Fibroblast of skin of left biceps (primary cell): Measurements from ENCODE around the gene DNAH17.

Experiments used
- DNase-seq, 2 experiments: peaks; one replicate each; pipeline ENCODE4 v3.0.0-alpha.2; 2013; ENCODE audit warnings: low read depth in 2 of 2

DNAH17 gene

GRCh38 chr17:78392295-78392694 lies 184.9 kb downstream of the DNAH17 start:
- no peak for DNase-seq

GRCh38 chr17:78391843-78392242 lies 185.4 kb downstream of the DNAH17 start:
- DNase-seq = no peak

GRCh38 chr17:78391051-78391431 lies 186.2 kb downstream of the DNAH17 start:
- DNase-seq = no peak

- peak; percentile 93 to 94 for DNase-seq
Measured at GRCh38 chr17:78390241-78391050, 186.8 kb downstream of the DNAH17 start.

DNA sequence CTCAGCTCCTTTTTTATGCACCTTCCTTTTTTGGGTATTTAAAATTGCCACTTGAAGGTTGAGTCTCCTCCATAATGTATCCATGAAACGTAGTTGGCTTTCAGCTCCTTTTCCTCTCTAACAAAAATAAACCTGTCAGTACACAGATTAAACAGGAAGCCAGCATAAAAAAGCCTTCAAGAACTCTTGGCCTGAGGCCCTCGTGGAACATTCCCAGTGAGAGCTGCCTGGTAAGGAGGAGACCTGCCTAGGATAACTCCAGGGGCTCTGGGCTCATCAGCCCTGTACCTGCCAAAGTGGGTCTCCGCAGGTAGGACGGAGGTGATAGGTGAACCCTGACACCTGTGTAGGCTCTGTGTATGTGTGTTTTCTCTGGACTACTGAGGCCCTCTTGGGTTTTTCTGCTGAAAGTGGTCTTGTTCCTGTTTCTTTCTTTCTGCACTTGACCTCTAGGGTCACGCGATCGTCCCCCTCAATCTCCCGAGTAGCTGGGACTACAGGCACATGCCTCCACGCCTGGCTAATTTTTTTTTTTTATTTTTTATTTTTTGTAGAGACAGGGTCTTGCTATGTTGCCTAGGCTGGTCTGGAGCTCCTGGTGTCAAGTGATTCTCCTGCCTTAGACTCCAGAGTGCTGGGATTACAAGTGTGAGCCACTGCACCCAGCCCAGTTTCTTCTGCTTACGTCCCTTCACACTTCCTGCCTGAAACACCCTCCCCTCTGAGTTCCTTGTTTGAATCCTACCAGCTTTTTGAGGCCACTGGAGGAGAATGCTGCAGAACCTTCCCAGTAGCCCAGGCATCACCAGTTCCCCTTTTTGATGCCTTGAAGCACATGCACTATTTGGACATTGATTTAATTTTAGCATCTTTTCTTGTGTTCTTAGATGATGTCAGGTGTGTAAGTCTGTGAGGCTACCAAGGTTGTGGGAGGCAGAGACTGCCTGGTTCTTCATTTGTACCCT lies 188.9 kb downstream of the DNAH17 start:
- DNase-seq = no peak

- DNase-seq = no peak
Measured at GRCh38 chr17:78384479-78385175, 192.6 kb downstream of the DNAH17 start.

DNA sequence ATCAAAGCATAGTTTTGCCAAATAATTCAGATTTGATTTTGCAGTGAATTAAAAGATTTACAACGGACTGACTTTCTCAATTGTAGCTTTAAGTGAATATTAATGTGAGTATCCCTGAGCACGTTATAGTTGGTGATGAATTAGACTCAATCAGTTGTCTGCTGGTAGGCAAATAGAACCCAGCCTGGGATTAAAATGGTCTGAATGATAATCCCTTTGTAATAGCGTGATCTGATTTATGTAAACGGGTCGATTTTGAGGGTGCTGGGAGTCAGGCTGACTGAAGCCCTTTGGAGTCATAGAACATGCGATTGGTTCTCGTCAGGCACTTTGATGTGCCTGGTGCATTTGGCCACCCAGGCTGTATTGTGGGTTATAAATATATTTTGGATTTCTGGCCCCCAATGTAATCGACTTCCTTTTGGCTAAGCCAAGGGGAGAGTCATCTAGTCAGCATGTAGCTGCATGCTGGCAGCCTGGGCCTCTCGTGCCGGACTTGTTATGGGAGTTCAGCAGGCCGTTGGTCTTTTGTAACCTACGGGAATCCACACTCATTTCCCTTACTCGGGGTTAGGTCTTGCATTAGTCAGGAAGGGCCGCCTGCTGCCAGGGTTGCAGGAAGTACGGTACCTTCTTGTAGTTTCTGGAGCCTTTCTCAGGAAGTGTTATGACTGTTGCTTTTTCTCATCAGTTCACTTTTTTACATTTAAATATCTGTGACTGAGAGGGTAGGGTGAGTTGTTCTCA lies 193.3 kb downstream of the DNAH17 start:
- DNase-seq = peak; percentile 71 to 74

- no peak for DNase-seq
Measured at GRCh38 chr17:78381601-78382232, 195.5 kb downstream of the DNAH17 start.

DNA sequence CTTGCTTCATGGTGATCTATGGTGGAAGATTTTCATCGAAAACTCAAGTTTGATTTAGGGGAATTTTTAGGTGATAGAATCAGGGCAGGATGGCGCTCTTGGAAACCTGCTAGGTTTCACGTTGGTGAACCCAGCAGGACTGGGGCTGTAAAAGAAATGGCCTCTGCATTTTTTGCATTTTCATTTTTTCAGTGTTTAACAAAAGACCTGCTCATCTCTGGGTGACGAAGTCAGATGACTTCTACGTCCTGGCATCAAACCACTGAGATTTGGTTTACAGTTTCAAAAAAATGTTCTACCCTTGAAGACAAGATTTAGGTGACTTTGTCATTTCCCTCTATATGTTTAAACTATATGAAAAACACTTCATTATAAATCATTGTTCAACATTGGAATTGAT lies 196.8 kb downstream of the DNAH17 start:
- DNase-seq = no peak

DNA sequence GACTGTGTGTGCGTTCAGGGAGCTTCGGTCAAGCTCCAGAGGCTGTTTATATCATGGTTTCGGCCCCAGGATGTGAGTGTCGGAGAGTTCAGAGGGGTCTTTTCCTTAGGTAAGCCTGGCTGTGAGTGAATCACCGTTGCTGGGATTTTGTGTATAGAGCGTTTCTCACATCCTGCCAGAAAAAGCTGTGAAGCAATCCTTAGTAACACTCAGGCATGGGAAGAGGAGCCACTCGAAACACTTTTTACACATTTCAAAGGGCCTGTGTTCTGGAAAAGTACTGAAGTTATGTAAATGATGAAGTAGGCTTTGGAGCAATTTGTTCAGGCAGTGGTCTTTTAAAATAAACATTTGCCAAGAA lies 198.1 kb downstream of the DNAH17 start:
- no peak for DNase-seq

DNA sequence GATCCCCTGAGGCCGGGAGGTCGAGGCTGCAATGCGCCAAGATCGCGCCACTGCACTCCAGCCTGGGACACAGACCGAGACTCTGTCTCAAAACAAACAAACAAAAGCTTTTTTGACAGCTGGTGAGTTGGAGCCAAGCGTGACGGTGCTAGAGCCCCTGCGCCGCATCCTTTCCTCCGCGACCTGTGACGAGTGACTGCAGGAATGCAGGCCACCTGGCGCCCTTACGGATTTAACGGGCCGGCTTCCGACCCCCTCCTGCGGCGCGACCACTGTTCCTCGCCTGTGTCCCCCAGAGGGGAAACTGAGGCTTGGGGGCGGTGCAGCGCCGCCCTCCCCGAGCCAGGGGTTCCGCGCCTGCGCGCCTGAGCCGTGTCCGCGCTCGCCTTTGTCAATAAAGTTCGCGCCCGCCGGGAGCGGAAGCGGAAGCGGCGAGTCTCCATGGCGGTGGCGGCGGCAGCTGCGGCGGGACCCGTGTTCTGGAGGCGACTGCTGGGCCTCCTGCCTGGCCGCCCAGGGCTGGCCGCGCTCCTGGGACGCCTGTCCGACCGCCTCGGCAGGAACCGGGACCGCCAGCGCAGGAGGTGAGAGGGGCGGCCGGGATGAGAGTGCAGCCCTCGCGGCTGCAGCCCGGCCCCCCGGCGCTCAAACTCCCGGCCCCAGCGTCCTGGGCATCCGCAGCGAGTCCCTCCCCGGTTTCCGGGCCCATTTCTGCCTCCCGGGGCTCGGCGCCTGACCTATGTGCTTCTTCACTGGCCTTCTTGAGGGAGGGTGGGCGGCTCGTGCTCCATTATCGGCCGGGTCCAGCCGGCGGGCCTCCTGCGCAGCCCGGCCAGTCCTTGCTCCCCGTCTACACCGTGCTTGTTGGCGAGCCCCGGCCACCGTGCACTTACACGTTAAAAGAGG lies 198.7 kb downstream of the DNAH17 start, which contains the start of gene PGS1:
Gene PGS1 (plus strand): TSS at position 425 of the 906 bp plus-strand sequence. CDS start 17 bp downstream, at position 442.
- peak in 1 of 2 experiments; percentile 47 for DNase-seq

DNA sequence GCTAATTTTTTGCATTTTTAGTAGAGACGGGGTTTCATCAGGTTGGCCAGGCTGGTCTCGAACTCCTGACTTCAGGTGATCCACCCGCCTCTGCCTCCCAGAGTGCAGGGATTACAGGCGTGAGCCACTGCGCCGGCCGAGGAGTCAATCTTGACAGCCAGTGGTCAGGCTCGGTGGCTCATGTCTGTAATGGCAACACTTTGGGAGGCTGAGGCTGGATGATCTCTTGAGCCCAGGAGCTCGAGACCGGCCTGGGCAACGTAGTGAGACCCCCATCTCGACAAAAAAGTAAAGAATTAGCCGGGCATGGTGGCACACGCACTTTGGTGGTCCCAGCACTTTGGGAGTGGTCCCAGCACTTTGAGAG lies 199.4 kb downstream of the DNAH17 start:
- no peak for DNase-seq

- DNase-seq = no peak
Measured at GRCh38 chr17:78376161-78376560, 201.0 kb downstream of the DNAH17 start.

GRCh38 chr17:78375401-78376151 lies 201.6 kb downstream of the DNAH17 start:
- DNase-seq = peak; percentile 82 to 87

GRCh38 chr17:78374631-78375274 lies 202.4 kb downstream of the DNAH17 start:
- peak; percentile 78 to 80 for DNase-seq

DNA sequence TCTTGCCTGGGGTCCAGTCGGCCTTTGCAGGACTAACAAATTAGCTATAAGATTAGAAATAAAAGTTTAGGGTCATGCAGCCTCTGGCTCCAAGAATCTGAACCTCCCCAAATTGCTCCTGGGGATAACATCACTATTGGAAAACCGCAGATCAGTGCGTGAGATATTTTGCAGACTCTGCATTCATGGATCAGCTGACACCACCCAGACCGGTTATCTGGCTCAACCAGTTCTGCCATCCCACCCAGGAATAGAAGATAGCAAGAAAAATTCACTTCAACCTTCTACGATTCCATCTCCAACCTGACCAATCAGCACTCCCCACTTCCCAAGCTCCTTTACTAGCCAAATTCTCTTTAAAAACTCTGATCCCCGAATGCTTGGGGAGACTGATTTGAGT lies 203.0 kb downstream of the DNAH17 start:
- no peak for DNase-seq
